ENCODE data around the gene SYT1.

Gene SYT1

DNA sequence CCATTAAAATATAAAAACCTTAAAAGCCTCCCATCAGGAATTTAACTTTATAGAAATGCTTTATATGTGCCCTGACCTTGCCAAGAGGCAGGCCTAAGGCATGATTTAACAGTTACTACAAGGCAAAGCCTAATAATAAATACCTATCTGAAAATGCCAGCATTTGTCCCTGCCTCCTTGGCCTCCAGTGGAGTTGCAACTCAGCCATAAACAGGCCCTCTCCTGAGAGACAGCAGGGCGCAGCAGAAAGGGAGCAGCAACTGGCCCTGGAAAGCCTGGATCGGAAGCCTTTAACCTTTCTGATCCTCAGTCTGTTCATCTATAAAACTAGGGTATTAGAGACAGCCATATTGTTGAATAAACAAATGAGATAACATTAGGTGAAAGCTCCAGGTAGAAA, 501.8 kb downstream of the SYT1 start:
- no peak for DNase-seq

DNA sequence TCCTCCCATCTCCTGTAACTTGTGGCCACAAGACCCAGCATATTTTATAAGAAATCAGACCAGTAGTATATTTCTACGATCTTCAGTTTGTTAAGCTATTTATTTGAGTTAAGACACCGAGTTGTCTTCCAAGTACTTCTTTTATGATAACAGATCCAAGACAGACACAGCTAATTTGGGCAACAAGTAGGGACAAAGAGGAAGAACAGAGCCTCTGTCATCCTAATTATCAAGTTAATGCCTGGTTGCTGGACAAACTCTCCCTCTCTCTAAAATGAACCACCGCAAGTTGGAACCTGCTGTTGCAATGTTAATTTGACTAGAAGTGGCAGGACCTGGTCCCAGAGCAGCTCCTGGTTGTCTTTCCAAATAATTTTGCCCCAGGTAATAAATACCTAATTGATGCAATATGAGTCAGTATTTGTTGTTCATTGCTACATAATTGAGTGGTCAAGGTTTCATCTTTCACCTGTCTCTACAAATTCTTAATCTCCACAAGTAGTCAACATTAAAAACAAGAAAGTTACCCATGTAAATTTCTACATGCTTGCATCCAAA, 502.5 kb downstream of the SYT1 start:
- DNase-seq: no peak

DNA sequence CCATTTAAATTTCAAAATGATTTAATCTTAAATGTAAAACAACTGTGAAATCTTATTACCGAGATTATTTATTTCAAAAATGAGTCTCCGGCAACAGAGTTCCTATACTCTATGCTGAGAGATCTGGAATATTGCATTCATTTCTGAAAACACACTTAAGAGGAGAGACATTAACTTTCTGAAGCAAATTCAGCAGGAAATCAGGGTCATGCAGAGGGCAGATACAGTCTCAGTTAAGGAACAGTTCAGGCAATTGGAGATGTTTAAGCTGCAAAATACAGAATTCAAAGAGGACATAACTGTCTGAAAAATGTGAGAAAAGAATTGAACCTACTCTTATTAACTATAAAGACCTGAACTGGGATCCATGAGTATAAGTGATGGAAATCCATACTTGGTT, 505.4 kb downstream of the SYT1 start:
- DNase-seq: no peak

DNA sequence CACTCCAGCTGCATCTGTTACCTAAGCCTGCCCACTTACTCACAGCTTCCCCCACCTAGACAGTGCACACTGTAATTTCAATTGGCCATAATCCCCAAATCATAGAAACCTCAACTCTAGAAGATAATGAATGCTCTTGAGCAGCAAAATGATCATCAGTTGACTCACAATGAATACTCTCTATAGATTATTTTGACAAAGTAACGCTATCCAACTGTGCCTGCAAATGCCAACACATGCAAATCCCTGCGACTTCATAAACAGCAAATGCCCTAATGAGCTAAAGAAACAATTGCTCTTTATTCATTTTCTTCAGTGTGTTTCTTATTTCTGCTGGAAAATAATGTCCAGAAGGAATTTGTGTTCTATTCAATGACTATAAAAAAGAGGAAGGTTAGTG, 506.7 kb downstream of the SYT1 start:
- no peak for DNase-seq

DNA sequence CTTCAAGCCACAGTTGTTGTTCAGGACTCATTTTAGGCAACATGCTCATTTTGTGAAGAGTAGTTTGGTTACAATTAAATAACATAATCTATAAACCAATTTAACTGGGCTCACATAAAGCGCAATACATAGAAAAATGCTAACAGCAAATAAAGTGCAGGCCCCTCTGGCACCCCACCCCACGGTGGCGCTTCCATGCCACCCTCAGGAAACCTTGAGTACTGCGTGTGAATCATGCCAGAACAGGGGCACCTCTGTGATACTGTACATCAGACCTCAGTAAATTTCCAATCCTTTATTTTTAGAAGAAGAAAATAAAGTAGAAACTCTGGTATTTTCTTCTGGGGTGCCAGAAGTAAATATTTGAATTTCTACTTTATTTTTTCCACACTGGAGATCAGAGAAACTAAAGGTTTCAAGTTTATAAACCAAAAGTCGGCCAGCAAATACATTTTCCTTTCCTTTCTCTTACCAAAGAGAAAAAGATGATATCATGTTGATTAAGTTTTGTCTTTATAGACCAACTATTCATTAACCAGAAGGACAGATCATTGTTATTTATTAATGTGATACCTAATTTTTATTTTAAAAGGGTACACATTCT, 509.4 kb downstream of the SYT1 start:
- DNase-seq: no peak

DNA sequence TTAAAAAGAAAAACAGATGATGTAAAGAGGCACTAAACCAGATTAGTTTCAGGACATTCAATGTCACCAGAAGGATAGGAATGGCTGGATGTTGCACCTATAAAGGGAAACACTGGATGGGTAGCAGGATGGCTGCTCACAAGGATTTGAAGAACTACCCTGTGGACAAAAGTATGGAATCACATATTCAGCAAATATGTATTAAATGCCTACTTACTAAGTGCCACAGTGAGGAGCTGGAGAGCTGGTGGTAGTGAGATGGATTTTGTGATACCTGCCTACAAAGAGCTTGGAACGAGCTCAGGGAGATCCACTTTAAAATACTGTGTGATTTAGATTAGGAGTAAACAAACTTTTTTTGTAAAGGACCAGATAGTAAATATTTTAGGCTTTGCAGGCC, 510.0 kb downstream of the SYT1 start:
- no peak for DNase-seq

DNA sequence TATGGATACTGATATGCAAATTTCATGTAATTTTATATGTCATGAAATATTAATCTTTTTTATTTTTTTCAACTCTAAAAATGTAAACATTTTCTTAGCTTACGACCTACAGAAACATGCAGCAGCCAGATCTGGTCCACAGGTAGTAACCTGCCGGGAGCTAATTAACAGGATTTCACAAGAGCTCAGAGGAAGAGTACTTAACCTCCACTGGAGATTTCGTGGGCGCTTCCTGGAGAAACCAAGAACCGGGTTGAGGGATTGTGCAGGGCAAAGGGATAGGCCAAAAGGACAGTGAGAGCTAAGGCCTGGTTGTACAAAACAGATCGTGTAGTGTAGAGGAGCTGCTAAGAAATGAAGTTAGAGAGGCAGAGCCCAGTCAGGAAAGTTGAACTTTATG, 510.5 kb downstream of the SYT1 start:
- DNase-seq: no peak

DNA sequence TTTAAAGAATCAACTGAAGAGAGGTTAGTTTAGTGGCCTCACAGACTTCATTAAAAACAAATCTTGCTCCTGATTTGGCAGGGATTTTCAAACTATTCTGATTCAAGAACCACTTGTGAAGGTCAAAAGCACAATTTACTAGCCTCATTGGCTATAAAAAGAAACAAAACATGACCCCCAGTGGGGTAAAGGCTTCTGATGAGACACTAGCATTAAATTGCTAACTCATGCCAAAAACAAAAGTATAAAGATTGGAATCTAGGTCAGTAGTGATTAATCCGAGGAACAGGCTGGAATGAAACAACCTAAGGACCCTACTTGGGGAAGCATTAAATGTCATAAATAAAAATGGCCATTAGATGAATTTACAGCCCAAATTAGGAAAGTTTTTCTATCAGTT, 513.9 kb downstream of the SYT1 start:
- DNase-seq: no peak

DNA sequence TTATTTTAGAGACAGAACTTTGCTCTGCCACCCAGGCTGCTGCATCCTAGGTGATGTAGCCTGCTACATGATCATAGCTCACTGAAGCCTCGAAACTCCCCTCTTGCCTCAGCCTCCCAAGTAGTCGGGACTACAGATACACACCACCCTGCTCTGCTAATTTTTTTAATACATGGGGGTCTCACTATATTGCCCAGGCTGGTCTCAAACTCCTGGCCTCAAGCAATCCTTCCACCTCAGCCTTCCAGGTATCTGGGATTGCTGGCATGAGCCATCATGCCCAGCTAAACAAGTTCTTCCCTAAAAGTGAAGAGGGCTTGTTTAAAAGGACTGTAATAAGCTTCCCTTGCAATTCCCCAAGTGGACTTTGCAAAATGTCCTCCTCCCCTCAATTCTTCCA, 515.8 kb downstream of the SYT1 start:
- DNase-seq: no peak

DNA sequence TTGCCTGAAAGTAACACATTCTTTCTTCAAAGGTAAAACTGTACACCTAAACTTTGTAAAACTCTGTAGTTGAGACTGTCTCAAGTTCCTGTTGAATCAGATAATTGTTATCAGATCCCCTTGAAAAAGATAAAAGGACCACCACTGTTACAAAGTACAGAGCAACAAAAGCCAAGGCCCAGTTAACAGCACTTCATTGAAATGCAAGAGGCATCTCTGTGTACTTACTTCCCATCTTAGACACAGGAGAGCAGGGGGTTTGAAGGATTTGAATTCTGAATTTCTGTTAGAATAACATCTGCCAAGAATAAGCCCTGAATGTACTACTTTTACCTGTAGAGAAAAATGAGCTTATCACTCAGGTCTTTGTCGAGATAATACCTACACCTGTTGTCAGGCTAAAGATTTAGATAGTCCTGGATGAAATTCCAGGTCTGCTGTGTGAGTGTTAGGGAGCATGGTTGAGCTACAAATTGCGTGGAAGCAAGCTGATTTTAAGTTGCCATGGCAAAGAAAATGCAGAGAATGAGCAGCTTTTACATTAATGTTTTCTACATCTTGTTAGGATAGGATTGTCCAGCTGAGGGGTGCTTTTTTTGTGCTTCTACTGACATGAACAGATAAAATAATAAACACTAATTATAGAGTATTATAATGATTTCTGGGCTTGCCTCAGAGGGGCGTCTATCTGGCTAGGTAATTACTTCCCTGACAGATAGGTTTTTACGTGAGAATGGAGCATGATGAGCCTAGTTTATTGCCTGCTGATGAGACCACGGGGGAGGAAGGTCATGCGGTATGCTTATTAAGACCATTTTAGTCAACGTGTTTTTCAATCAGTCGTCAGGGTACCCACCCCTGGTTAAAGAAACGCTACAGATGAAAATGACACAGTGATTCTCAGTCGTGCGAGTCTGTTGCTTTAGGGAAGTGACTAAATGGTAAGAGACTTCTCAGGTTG, 517.0 kb downstream of the SYT1 start:
- no peak for DNase-seq

DNA sequence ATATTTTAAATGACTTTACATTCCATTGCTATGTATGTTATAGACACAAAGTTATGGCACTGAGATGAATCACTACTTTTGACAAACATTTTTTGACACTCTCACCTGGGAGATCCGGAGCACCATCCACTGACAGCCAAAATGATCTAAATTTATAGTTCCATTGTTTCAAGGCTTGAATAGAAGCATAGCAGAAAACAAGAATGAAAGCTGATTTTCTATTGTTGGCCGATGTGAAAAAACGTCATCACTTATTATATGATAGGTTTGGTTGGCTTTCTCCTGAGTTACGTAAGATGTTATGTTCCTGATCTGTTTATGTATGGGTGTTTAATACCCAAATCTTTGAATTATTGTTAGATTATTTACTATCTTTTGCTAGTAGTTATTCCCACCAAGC, 520.0 kb downstream of the SYT1 start:
- DNase-seq: no peak

DNA sequence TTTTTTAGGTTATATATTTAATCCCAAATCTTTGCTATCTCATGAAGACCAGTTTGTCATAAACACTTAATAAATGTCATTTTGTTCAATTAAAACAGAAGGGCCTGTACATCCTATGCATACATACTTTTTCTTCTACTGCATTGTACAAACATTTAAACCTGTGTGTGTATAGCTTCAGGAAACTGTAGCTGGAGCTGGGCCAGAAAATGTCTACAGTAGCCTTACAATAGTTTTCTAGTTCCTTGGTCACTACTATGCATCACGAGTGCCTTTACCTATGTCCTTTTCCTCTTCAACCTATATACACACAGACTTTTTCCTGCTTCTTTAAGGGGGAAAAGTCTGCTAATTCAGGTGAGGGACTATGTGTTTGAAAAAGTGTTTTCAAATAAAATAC, 523.4 kb downstream of the SYT1 start:
- no peak for DNase-seq

DNA sequence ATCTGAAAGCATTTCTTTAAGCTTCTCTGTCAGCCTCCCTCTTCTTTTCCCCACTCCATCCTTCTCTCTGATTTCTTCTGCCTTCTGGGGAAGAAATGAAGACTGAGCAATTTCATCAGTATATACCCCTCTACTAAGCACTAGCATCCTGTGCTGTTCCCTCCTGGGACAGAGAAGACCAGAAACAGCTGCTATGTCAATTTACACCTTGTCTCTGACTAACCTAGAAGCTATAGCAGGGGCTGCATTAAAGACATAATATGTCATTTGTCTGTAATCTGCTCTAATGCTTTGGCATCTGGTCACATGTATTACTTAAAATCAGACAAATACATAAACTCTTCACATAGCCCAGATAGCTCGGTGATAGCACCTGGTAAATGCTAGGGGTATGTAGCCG, 529.3 kb downstream of the SYT1 start:
- no peak for DNase-seq

DNA sequence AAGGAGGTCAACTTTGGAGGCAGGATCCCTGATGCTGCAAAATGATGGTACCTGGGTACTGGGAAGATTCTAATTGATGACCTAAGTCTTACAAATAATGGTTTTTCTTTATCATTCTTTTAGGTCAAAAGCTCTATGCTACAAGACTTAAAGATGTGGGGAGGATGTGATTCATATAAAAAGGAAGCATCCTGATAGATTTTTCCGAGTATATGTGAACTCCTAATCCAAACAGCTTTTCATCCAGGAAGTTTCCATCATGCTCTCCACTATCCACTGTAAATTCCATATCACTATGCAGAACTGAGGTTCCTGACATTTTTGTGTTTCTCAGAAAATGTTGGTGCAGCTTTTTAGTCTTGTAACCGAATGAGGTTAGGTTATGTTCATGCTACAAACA, 533.0 kb downstream of the SYT1 start:
- no peak for DNase-seq

DNA sequence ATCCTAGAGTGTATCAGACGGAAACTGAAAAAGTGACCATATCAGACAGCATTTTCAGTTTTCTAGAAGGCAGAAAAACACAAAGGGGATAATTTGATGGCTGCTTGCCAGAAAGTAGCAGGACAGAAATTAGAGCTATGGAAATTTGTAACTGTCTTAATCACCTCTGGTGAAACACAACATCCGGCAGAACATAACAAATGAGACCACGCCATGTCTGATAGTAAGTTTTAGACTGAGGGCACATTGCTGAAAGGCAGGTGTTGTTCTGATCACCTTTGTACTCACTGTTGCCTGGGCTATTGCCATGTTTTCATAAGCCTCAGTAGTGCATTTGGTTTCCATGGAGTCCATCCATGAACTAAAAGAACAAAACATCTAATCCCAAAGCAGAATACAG, 535.9 kb downstream of the SYT1 start:
- no peak for DNase-seq

DNA sequence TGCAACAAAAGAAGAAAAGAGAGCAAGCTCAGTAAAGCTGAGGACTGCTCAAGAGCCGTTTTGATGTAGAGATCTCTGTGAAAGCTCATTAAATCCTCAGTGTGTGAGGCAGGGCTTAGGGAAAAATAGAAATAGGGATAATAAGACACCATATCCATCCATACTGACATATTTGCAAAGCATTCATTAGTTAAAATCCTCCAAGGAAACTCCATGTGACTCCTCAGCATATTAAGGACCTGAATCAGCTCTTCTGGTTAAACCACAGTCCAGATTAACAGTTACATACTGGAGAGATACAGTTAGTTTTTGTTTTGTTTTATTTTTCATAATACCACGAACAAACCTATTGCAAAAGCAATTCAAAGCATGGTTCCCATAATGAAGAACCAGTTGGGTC, 538.0 kb downstream of the SYT1 start:
- DNase-seq: no peak

DNA sequence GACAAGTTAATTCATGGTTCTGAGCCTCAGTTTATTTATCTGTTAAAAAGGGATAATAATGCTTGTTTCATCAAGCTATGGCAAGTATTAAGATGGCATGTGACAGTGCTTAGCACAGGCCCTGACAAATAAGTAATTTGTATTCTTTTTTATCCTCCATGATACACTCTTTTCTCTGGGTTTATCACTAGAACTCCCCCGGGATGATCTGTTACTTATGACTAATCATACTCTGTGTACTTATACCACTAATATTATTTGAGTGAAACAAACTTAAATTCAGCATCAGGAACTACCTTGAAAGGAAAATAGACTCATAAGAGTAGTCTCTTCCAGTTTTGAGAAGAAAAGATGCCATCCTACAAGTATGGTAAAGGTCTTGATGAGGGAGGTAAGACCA, 542.4 kb downstream of the SYT1 start:
- DNase-seq: no peak

DNA sequence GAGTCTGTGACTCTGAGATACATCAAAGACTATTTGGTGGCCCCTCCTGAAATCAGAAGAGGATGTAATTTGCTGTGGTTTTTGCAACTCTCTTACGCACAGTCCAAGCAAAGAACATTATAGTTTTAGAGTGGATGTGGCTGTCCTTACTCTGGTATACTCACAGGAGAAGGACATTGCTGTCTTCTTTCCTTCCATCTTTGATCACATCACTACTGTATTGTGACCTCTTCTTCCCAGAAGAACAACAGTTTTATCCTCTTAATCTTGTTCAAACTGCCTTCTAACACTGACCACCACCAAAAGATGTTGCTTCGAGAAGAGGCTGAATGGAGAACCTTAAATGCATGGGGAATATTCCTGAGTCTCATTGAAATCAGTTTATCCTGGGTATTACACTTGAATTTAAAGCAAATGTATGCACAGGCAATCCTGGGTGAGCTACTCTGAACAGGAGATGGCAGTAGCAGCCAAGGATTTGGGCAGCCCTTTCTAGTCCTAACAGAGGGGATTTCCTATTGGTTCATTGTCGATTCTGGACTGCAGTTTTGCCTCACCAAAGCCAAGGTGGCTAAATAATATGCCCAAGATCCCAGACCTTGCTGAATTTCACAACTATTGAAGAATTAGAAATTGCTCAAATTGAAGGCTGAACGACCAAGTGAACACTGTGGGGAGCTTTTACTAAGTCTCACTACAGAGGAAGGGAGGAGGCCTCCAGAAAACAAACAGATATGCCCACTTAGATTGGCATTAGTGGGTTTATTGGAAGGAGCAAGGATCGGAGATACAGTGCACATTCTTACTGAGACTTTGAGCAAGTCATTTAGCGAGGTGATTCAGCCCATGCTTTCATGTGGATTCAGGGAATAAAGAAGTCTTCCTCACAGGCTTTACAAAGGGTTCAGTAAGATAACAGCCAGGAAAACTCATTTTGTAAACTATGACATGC, 543.4 kb downstream of the SYT1 start:
- no peak for DNase-seq

DNA sequence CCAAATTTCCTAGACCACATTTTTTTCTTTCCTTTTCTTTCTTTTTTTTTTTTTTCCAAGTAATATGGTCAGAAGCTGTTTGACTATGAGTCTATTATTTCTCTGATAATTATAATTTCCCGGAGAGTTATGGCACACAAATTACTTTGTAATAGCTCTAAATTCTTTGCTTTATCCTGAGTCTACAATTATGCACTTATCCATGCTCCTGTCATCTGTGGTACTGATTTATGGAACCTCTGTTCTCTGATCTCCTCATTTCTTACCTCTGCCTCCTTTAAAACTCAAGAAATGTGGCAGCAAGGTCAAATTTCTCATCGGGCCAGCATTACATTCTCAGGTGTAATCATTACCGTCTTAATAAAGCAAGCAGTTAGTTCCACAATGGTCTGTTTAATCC, 544.1 kb downstream of the SYT1 start:
- no peak for DNase-seq

DNA sequence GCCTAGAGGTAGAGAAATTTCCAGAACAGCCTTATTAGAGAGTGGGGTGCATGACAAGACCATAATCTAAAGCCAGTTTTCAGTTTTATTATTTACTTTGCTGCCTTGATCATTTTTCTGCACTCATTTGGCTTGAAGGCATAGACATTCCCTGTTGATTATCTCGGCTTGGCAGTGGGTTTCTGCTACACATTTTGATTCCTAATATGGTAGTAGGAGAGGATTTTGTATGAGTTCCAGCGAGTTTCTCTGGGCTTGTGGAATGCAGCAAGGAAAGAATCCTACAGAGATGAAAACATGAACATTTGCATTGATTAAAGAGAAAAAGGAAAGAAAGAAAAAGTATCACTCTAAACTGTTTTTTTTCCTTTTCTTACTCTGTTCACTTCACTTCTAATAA, 545.0 kb downstream of the SYT1 start:
- DNase-seq: no peak

DNA sequence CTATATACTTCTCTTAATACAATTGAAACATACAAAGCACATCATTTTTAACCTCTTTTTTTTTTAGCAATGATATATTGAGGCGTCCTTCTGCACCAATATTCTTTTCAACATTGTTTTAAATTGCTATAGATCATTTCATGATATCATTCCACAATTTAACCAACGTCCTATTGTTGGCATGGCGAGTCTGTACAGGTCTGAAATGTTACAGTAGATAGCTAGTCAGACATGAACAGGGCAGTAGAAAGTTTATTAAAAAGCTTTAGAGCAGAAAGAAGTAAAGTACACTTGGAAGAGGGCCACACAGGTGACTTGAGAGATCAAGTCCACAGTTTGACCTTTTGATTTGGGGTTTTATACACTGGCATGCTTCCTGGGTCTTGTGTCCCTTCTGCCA, 547.2 kb downstream of the SYT1 start:
- no peak for DNase-seq

DNA sequence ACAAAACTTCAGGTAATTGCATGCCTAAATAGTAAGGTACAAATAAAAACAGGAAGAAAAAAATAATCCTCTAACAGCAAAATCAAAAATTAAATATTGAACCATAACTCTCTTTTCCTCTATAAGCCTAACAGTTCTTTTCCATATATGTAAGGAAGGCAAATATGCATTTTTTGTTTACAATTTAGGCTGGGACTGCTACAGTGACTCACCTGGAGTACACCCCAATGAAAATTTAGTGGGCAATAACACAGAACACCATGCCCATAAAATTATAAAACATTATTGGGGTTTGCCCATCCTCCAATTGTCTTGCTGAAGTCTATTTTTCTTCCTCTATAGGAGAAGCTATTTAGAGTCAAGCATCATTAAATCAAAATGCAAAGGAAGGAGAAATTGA, 549.2 kb downstream of the SYT1 start:
- DNase-seq: no peak

DNA sequence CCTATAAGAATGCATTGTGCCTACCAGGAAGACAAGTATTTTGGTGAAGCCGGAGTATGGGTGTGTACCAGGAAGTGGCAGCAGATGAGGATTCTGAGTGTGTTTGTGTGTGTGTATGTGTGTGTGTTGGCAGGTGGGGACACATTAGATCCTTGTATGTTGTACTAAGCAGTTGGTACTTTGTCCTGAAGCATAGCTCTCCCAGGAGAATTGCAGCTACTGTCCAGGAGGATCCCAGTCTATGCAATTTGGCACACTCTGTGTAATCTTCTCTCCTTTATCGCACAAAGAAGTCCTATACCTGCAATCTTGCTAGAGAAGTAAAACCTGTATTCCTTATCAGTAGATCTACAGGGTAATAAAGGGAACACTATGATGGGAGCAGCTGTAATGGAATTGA, 549.7 kb downstream of the SYT1 start:
- DNase-seq: no peak

All from stimulated activated CD4-positive, alpha-beta T cell treated with anti-CD3 and anti-CD28 coated beads, Interleukin-12 subunit alpha, Interleukin-12 subunit beta, amount 100 ng/mL, for 4 hours (primary cell).